Thyroid gland (tissue), 4 donors: ENCODE results near the gene TRAPPC1. TPM values are rescaled to one million over a fixed set of nuclear protein-coding genes. Genes with fewer than 3 reads are reported as not detected.

Source experiments
- DNase-seq, 2 donors: peaks; one replicate each; pipeline ENCODE4 v3.0.0-alpha.2; 2019
- H3K27ac ChIP-seq, 3 donors: fragments of 200-600 bp; sonication (generic); 1 replicate in 2 of 3; 2 replicates in 1 of 3; pipeline ENCODE4 v1.5.1; 2016 to 2019; ENCODE audit warnings: mild to moderate bottlenecking in 1 of 3, moderate library complexity in 1 of 3
- H3K27me3 ChIP-seq: fragments of 200-600 bp; sonication (generic); one replicate; pipeline ENCODE4 v1.5.1; 2019
- H3K36me3 ChIP-seq, 2 donors: fragments of 200-600 bp; sonication (generic); one replicate each; pipeline ENCODE4 v1.5.1; 2016 to 2019
- H3K4me1 ChIP-seq, 2 donors: fragments of 200-600 bp; sonication (generic); one replicate each; pipeline ENCODE4 v1.5.1; 2017 to 2019
- H3K4me3 ChIP-seq, 3 donors: fragments of 200-600 bp; sonication (generic); replicated peaks in 1 of 3; 1 replicate in 2 of 3; 2 replicates in 1 of 3; pipeline ENCODE4 v1.5.1; 2016; ENCODE audit warnings: mild to moderate bottlenecking in 1 of 3
- H3K9me3 ChIP-seq: fragments of 200-600 bp; sonication (generic); one replicate; pipeline ENCODE4 v1.5.1; 2017
- CTCF ChIP-seq, 6 experiments: fragments of 200-600 bp in 3 of 6; fragments of 450-650 bp in 3 of 6; sonication (generic) in 3 of 6; IDR thresholded peaks; one replicate each; pipeline ENCODE4 v1.5.1; 2016 to 2019; ENCODE audit warnings: antibody characterized with exemption in 6 of 6, mild to moderate bottlenecking in 2 of 6, inconsistent platforms in 1 of 6, moderate library complexity in 1 of 6
- POLR2A ChIP-seq, 2 donors: fragments of 450-650 bp; IDR thresholded peaks; one replicate each; pipeline ENCODE4 v1.6.1; 2017; ENCODE audit warnings: antibody characterized with exemption in 2 of 2, mild to moderate bottlenecking in 2 of 2, moderate library complexity in 1 of 2
- WGBS, 2 donors: methylation state at CpG; one replicate each; pipeline ENCODE4 v1.1.5; 2017; 5-methylcytosine and 5-hydroxymethylcytosine counted together
- intact Hi-C: fragments of 100-400 bp; cut with DNase I; formaldehyde crosslinking; loops from one replicate; pipeline ENCODE4 v1.15.1; 2023
- total RNA-seq, 4 donors: library from RNA; depleted of rRNA; stranded (reverse); fragments of >200 nt; gene quantifications; one replicate each; pipeline ENCODE4 v1.2.3, GENCODE V29; 2016

The TRAPPC1 gene
- total RNA-seq, 4 donors from 2014 or later: 40.2 to 59.0 (median 53.4) TPM

- intact Hi-C loops: no loop called here
- Histone ChIP-seq H3K4me3 (no peak overlapping the region), H3K36me3 (peaks cover 46 to 56% of the 10 kb centered on the region in 2 donors), H3K27me3 (no peaks in the 10 kb centered on the region), H3K27ac (no peak overlapping the region), H3K9me3 (no peaks in the 10 kb centered on the region), H3K4me1 (no peaks in the 10 kb centered on the region)
- WGBS, 2 donors: 93 to 94% methylated on average over 5 of the region's 5 CpGs
- TF ChIP-seq POLR2A (IDR thresholded peaks at IDR 0.05): no peak
- no peak for TF ChIP-seq CTCF (IDR thresholded peaks at IDR 0.05)
- DNase-seq: no peak
These were observed 15.9 kb upstream of the TRAPPC1 start for GRCh38 chr17:7947651-7948050.

GRCh38 chr17:7946441-7946840 is 14.7 kb upstream of the TRAPPC1 start:
- Histone ChIP-seq H3K4me1 (no peaks in the 10 kb centered on the region), H3K36me3 (peaks cover 55 to 56% of the 10 kb centered on the region in 2 donors), H3K27me3 (no peaks in the 10 kb centered on the region), H3K27ac (no peak overlapping the region), H3K4me3 (no peak overlapping the region), H3K9me3 (no peaks in the 10 kb centered on the region)
- intact Hi-C loops: no loop called here
- no peak for DNase-seq
- WGBS, 2 donors: 74 to 83% methylated on average over 5 of the region's 5 CpGs
- TF ChIP-seq POLR2A (IDR thresholded peaks at IDR 0.05): no peak
- TF ChIP-seq CTCF (IDR thresholded peaks at IDR 0.05): no peak

DNA sequence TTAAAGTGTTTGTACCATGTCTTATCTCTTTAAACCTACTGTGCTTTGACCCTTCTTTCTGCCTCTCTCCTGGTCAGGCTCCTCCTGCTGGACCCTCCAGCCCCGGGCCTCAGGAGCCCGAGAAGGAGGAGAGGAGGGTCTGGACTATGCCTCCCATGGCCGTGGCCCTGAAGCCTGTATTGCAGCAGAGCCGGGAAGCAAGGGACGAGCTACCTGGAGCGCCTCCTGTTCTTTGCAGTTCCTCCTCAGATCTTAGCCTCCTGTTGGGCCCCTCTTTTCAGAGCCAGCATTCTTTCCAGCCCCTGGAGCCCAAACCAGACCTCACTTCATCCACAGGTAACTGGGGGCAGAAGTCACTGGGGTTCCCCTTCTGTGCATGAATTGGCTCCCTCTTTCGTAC is 13.9 kb upstream of the TRAPPC1 start:
- 79 to 90% methylated on average over 7 of the region's 7 CpGs for WGBS, 2 donors
- intact Hi-C loops: no loop called here

GRCh38 chr17:7944326-7944725 is 12.6 kb upstream of the TRAPPC1 start:
- 96 to 98% methylated on average over 9 of the region's 9 CpGs for WGBS, 2 donors

More for the DNA sequence above, 13.9 kb upstream of the TRAPPC1 start:
- no peaks in the 10 kb centered on the region for H3K9me3 ChIP-seq
- H3K36me3 ChIP-seq: peaks cover 61% of the 10 kb centered on the region in 2 donors
- H3K4me1 ChIP-seq: no peaks in the 10 kb centered on the region
- TF ChIP-seq CTCF (IDR thresholded peaks at IDR 0.05) (no peak), POLR2A (IDR thresholded peaks at IDR 0.05) (no peak)
- H3K27ac ChIP-seq: no peak overlapping the region
- no peak for DNase-seq
- no peak overlapping the region for H3K4me3 ChIP-seq
- no peaks in the 10 kb centered on the region for H3K27me3 ChIP-seq

GRCh38 chr17:7943291-7943690 is 11.5 kb upstream of the TRAPPC1 start:
- DNase-seq: no peak
- intact Hi-C loops: no loop called here
- WGBS, 2 donors: 86 to 88% methylated on average over 11 to 13 of the region's 13 CpGs
- no peaks in the 10 kb centered on the region for H3K27me3 ChIP-seq
- TF ChIP-seq CTCF (IDR thresholded peaks at IDR 0.05): no peak
- no peak for TF ChIP-seq POLR2A (IDR thresholded peaks at IDR 0.05)
- peaks cover 60 to 72% of the 10 kb centered on the region in 2 donors for H3K36me3 ChIP-seq
- H3K4me1 ChIP-seq: no peaks in the 10 kb centered on the region
- H3K4me3 ChIP-seq: no peak overlapping the region
- no peak overlapping the region for H3K27ac ChIP-seq
- H3K9me3 ChIP-seq: no peaks in the 10 kb centered on the region

More at GRCh38 chr17:7944326-7944725, 12.6 kb upstream of the TRAPPC1 start:
- DNase-seq: no peak
- Histone ChIP-seq H3K9me3 (no peaks in the 10 kb centered on the region), H3K27ac (no peak overlapping the region), H3K27me3 (no peaks in the 10 kb centered on the region), H3K36me3 (peaks cover 68 to 74% of the 10 kb centered on the region in 2 donors), H3K4me3 (no peak overlapping the region), H3K4me1 (no peaks in the 10 kb centered on the region)
- intact Hi-C loops: no loop called here
- TF ChIP-seq POLR2A (IDR thresholded peaks at IDR 0.05) (no peak), CTCF (IDR thresholded peaks at IDR 0.05) (no peak)
